ENCODE data around the gene ME3.

Gene ME3

GRCh38 chr11:86698639-86699038, 26.2 kb upstream of the ME3 start:
- no peak for DNase-seq (ENCODE audit: low read depth in 1 of 2, low spot score in 1 of 2)
- Histone ChIP-seq H3K27ac (replicated peaks) (no peak overlapping the region), H3K4me3 (replicated peaks; ENCODE audit: insufficient read depth, low read length) (no peak overlapping the region), H3K27me3 (ENCODE audit: insufficient read depth, poor library complexity, severe bottlenecking) (no peaks in the 10 kb centered on the region)
- no peak for TF ChIP-seq REST (IDR thresholded peaks at IDR 0.05; ENCODE audit: insufficient replicate concordance, low read depth)
- no peak for TF ChIP-seq POLR2AphosphoS5 (IDR thresholded peaks at IDR 0.05; ENCODE audit: low read depth)
- TF ChIP-seq CTCF (IDR thresholded peaks at IDR 0.05; ENCODE audit: insufficient read depth, low read length): no peak
- TF ChIP-seq GABPA (IDR thresholded peaks at IDR 0.05; ENCODE audit: low read depth): no peak
- no peak for TF ChIP-seq SPI1 (IDR thresholded peaks at IDR 0.05; ENCODE audit: borderline replicate concordance, low read depth)

- no peak overlapping the region for H3K4me3 ChIP-seq (replicated peaks; ENCODE audit: insufficient read depth, low read length)
- TF ChIP-seq SPI1 (IDR thresholded peaks at IDR 0.05; ENCODE audit: borderline replicate concordance, low read depth): no peak
- no peak for TF ChIP-seq CTCF (IDR thresholded peaks at IDR 0.05; ENCODE audit: insufficient read depth, low read length)
- no peak for TF ChIP-seq POLR2AphosphoS5 (IDR thresholded peaks at IDR 0.05; ENCODE audit: low read depth)
- TF ChIP-seq REST (IDR thresholded peaks at IDR 0.05; ENCODE audit: insufficient replicate concordance, low read depth): no peak
- TF ChIP-seq GABPA (IDR thresholded peaks at IDR 0.05; ENCODE audit: low read depth): no peak
- H3K27me3 ChIP-seq (ENCODE audit: insufficient read depth, poor library complexity, severe bottlenecking): no peaks in the 10 kb centered on the region
- no peak overlapping the region for H3K27ac ChIP-seq (replicated peaks)
- no peak for DNase-seq (ENCODE audit: low read depth in 1 of 2, low spot score in 1 of 2)
Measured at GRCh38 chr11:86696451-86696850, 24.0 kb upstream of the ME3 start.

- no peak overlapping the region for H3K27ac ChIP-seq (replicated peaks)
- no peak for TF ChIP-seq GABPA (IDR thresholded peaks at IDR 0.05; ENCODE audit: low read depth)
- no peak for TF ChIP-seq POLR2AphosphoS5 (IDR thresholded peaks at IDR 0.05; ENCODE audit: low read depth)
- TF ChIP-seq CTCF (IDR thresholded peaks at IDR 0.05; ENCODE audit: insufficient read depth, low read length): no peak
- no peak for TF ChIP-seq SPI1 (IDR thresholded peaks at IDR 0.05; ENCODE audit: borderline replicate concordance, low read depth)
- no peak for TF ChIP-seq REST (IDR thresholded peaks at IDR 0.05; ENCODE audit: insufficient replicate concordance, low read depth)
- no peak for DNase-seq (ENCODE audit: low read depth in 1 of 2, low spot score in 1 of 2)
Measured at GRCh38 chr11:86696004-86696403, 23.6 kb upstream of the ME3 start.

More at GRCh38 chr11:86696004-86696403, 23.6 kb upstream of the ME3 start:
- no peaks in the 10 kb centered on the region for H3K27me3 ChIP-seq (ENCODE audit: insufficient read depth, poor library complexity, severe bottlenecking)
- H3K4me3 ChIP-seq (replicated peaks; ENCODE audit: insufficient read depth, low read length): no peak overlapping the region

Data from HL-60 (cell line).